WTC11 (cell line): ENCODE measurements around the gene TRAIP. TPM values are rescaled to one million over a fixed set of nuclear protein-coding genes. Genes with fewer than 3 reads are reported as not detected.
A peak's percentile ranks its signal among the peaks of the same experiment; 100 is the strongest.

Experiments used
- ATF1 ChIP-seq: sonication (generic); formaldehyde crosslinking; IDR thresholded peaks from 2 replicates; pipeline ENCODE4 v1.8.1; 2023; ENCODE audit warnings: mild to moderate bottlenecking, moderate library complexity, missing genetic modification reagents
- CREM ChIP-seq: sonication (generic); formaldehyde crosslinking; IDR thresholded peaks from 2 replicates; pipeline ENCODE4 v1.8.1; 2022; ENCODE audit warnings: mild to moderate bottlenecking, missing genetic modification reagents, moderate library complexity
- ELF4 ChIP-seq: sonication (generic); formaldehyde crosslinking; IDR thresholded peaks from 2 replicates; pipeline ENCODE4 v1.8.1; 2022; ENCODE audit warnings: low read depth, mild to moderate bottlenecking, moderate library complexity, missing genetic modification reagents
- ERG ChIP-seq: fragments of 250-450 bp; sonication (Bioruptor Pico); IDR thresholded peaks from 2 replicates; pipeline ENCODE4 v1.8.0; 2021; ENCODE audit warnings: mild to moderate bottlenecking
- ETV6 ChIP-seq: sonication (generic); formaldehyde crosslinking; IDR thresholded peaks from 2 replicates; pipeline ENCODE4 v1.8.1; 2022; ENCODE audit warnings: mild to moderate bottlenecking, missing genetic modification reagents
- GRHL2 ChIP-seq: fragments of 250-450 bp; sonication (Bioruptor Pico); IDR thresholded peaks from 2 replicates; pipeline ENCODE4 v1.8.0; 2022; ENCODE audit warnings: mild to moderate bottlenecking, moderate library complexity; ENCODE audit not compliant: insufficient replicate concordance, severe bottlenecking
- GTF2I ChIP-seq: fragments of 250-450 bp; sonication (Bioruptor Pico); conservative IDR thresholded peaks from 2 replicates; pipeline ENCODE4 v1.4.0; 2021; ENCODE audit warnings: mild to moderate bottlenecking
- HMGXB4 ChIP-seq: sonication (generic); formaldehyde crosslinking; IDR thresholded peaks from 2 replicates; pipeline ENCODE4 v1.8.1; 2023; ENCODE audit warnings: mild to moderate bottlenecking, moderate library complexity, missing genetic modification reagents
- JUN ChIP-seq: sonication (generic); formaldehyde crosslinking; IDR thresholded peaks from 2 replicates; pipeline ENCODE4 v1.8.0; 2023; ENCODE audit warnings: mild to moderate bottlenecking, missing genetic modification reagents
- NR1H2 ChIP-seq: sonication (generic); formaldehyde crosslinking; IDR thresholded peaks from 2 replicates; pipeline ENCODE4 v1.9.0; 2021; ENCODE audit warnings: mild to moderate bottlenecking, moderate library complexity, missing genetic modification reagents
- OVOL2 ChIP-seq: fragments of 250-450 bp; sonication (Bioruptor Pico); IDR thresholded peaks from 2 replicates; pipeline ENCODE4 v1.9.0; 2021; ENCODE audit warnings: mild to moderate bottlenecking, borderline replicate concordance
- RORB ChIP-seq: fragments of 250-450 bp; sonication (Bioruptor Pico); IDR thresholded peaks from 2 replicates; pipeline ENCODE4 v1.9.0; 2021; ENCODE audit warnings: mild to moderate bottlenecking
- STAT6 ChIP-seq: sonication (generic); formaldehyde crosslinking; conservative IDR thresholded peaks from 2 replicates; pipeline ENCODE4 v1.8.1; 2023; ENCODE audit warnings: mild to moderate bottlenecking, low read depth, missing genetic modification reagents, moderate library complexity
- TEAD1 ChIP-seq: sonication (generic); formaldehyde crosslinking; IDR thresholded peaks from 2 replicates; pipeline ENCODE4 v1.8.0; 2022; ENCODE audit warnings: mild to moderate bottlenecking, missing genetic modification reagents
- TP53 ChIP-seq: sonication (generic); formaldehyde crosslinking; IDR thresholded peaks from 2 replicates; pipeline ENCODE4 v1.8.1; 2023; ENCODE audit warnings: mild to moderate bottlenecking, missing genetic modification reagents
- ZBTB21 ChIP-seq: sonication (generic); formaldehyde crosslinking; IDR thresholded peaks from 2 replicates; pipeline ENCODE4 v1.8.1; 2023; ENCODE audit warnings: mild to moderate bottlenecking, missing genetic modification reagents, borderline replicate concordance
- ZMAT4 ChIP-seq: fragments of 250-450 bp; sonication (Bioruptor Pico); IDR thresholded peaks from 2 replicates; pipeline ENCODE4 v1.9.0; 2021; ENCODE audit warnings: mild to moderate bottlenecking
- ZNF396 ChIP-seq: fragments of 250-450 bp; sonication (Bioruptor Pico); IDR thresholded peaks from 2 replicates; pipeline ENCODE4 v1.8.0; 2021; ENCODE audit warnings: mild to moderate bottlenecking, moderate library complexity, borderline replicate concordance
- ZSCAN18 ChIP-seq: fragments of 250-450 bp; sonication (Bioruptor Pico); IDR thresholded peaks from 2 replicates; pipeline ENCODE4 v2.1.2; 2022; ENCODE audit warnings: mild to moderate bottlenecking, moderate library complexity
- total RNA-seq: library from RNA; stranded (reverse); gene quantifications from 3 replicates; pipeline ENCODE4 v1.2.3, GENCODE V29; 2021
- TF ChIP-seq, protein P1 (sequence below): sonication (generic); formaldehyde crosslinking; IDR thresholded peaks from 2 replicates; pipeline ENCODE4 v1.8.0; 2022; ENCODE audit warnings: mild to moderate bottlenecking, missing genetic modification reagents
- TF ChIP-seq, protein P2 (sequence below): sonication (generic); formaldehyde crosslinking; IDR thresholded peaks from 2 replicates; pipeline ENCODE4 v1.8.1; 2023; ENCODE audit warnings: mild to moderate bottlenecking, missing genetic modification reagents, borderline replicate concordance
- TF ChIP-seq, protein P3 (sequence below): fragments of 250-450 bp; sonication (Bioruptor Pico); conservative IDR thresholded peaks from 2 replicates; pipeline ENCODE4 v1.9.0; 2021; ENCODE audit warnings: mild to moderate bottlenecking

TRAIP gene
- total RNA-seq, 1 experiment from 2014 or later, result 25.9 TPM

GRCh38 chr3:49786357-49787181 lies 69.8 kb downstream of the TRAIP start, which contains the start of gene IP6K1 (continued):
- TF ChIP-seq, protein P1, sequence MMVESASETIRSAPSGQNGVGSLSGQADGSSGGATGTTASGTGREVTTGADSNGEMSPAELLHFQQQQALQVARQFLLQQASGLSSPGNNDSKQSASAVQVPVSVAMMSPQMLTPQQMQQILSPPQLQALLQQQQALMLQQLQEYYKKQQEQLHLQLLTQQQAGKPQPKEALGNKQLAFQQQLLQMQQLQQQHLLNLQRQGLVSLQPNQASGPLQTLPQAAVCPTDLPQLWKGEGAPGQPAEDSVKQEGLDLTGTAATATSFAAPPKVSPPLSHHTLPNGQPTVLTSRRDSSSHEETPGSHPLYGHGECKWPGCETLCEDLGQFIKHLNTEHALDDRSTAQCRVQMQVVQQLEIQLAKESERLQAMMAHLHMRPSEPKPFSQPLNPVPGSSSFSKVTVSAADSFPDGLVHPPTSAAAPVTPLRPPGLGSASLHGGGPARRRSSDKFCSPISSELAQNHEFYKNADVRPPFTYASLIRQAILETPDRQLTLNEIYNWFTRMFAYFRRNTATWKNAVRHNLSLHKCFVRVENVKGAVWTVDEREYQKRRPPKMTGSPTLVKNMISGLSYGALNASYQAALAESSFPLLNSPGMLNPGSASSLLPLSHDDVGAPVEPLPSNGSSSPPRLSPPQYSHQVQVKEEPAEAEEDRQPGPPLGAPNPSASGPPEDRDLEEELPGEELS (CRISPR knock-in tag), result 0 out of 2 replicates have a peak, but pooled peaks have one; percentile 58
- no peak for TF ChIP-seq NR1H2 (CRISPR knock-in tag)
- TF ChIP-seq TP53 (CRISPR knock-in tag), result no peak
- no peak for TF ChIP-seq ZSCAN18 (CRISPR knock-in tag)
- TF ChIP-seq ZBTB21 (CRISPR knock-in tag), result no peak; the same call in 1 of the 2 replicates
- no peak for TF ChIP-seq GTF2I (CRISPR knock-in tag)
- peak; percentile 59; the same call in 1 of the 2 replicates for TF ChIP-seq TEAD1 (CRISPR knock-in tag)
- no peak for TF ChIP-seq ELF4 (CRISPR knock-in tag)
- TF ChIP-seq HMGXB4 (CRISPR knock-in tag), result 0 out of 2 replicates have a peak, but pooled peaks have one; percentile 51
- TF ChIP-seq CREM, result 0 out of 2 replicates have a peak, but pooled peaks have one; percentile 16
- TF ChIP-seq STAT6 (CRISPR knock-in tag), result no peak
- TF ChIP-seq GRHL2 (CRISPR knock-in tag), result no peak
- no peak for TF ChIP-seq OVOL2 (CRISPR knock-in tag)
- no peak for TF ChIP-seq ZMAT4 (CRISPR knock-in tag)
- no peak for TF ChIP-seq JUN (CRISPR knock-in tag)
- no peak for TF ChIP-seq ERG (CRISPR knock-in tag)
- TF ChIP-seq RORB (CRISPR knock-in tag), result no peak
- peak; percentile 42; the same call in 1 of the 2 replicates for TF ChIP-seq ETV6 (CRISPR knock-in tag)
- TF ChIP-seq ATF1 (CRISPR knock-in tag), result no peak
- TF ChIP-seq, protein P2, sequence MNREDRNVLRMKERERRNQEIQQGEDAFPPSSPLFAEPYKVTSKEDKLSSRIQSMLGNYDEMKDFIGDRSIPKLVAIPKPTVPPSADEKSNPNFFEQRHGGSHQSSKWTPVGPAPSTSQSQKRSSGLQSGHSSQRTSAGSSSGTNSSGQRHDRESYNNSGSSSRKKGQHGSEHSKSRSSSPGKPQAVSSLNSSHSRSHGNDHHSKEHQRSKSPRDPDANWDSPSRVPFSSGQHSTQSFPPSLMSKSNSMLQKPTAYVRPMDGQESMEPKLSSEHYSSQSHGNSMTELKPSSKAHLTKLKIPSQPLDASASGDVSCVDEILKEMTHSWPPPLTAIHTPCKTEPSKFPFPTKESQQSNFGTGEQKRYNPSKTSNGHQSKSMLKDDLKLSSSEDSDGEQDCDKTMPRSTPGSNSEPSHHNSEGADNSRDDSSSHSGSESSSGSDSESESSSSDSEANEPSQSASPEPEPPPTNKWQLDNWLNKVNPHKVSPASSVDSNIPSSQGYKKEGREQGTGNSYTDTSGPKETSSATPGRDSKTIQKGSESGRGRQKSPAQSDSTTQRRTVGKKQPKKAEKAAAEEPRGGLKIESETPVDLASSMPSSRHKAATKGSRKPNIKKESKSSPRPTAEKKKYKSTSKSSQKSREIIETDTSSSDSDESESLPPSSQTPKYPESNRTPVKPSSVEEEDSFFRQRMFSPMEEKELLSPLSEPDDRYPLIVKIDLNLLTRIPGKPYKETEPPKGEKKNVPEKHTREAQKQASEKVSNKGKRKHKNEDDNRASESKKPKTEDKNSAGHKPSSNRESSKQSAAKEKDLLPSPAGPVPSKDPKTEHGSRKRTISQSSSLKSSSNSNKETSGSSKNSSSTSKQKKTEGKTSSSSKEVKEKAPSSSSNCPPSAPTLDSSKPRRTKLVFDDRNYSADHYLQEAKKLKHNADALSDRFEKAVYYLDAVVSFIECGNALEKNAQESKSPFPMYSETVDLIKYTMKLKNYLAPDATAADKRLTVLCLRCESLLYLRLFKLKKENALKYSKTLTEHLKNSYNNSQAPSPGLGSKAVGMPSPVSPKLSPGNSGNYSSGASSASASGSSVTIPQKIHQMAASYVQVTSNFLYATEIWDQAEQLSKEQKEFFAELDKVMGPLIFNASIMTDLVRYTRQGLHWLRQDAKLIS, result no peak
- TF ChIP-seq ZNF396 (CRISPR knock-in tag), result no peak
- TF ChIP-seq, protein P3, sequence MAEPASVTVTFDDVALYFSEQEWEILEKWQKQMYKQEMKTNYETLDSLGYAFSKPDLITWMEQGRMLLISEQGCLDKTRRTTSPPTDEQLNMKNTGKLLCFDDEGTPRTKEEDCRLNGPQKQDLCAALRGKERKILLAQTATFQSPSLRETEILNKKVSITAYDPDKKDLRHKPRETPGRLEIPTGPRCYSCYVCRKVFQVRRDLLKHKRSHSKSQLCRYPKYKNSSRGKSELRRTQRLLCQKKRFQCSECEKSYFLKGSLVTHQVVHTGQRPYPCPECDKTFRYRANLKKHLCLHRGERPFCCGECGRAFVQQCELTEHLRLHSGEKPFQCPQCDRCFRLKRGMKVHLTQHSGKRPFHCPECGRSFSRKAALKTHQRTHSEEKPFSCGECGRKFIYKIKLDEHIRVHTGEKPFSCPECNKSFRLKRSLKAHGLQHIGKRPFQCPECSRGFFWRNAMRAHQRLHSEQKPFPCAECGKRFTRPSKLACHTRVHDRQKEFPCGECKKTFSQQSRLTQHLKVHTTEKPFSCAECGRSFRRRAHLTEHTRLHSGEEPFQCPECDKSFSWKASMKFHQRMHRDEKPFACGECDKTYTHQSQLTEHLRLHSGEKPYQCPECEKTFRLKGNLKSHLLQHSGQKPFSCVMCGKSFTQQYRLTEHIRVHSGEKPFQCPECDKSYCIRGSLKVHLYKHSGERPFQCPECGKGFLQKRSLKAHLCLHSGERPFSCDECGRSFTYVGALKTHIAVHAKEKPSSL (CRISPR knock-in tag), result no peak
